ENCODE measurements around the gene INTS11. TPM values are rescaled to one million over a fixed set of nuclear protein-coding genes. Genes with fewer than 3 reads are reported as not detected.
A peak's percentile ranks its signal among the peaks of the same experiment; 100 is the strongest.

Gene INTS11
- total RNA-seq, 1 donor from 2014 or later = 49.6 TPM

GRCh38 chr1:1299686-1300351 is 24.6 kb downstream of the INTS11 start:
- no peak for DNase-seq (ENCODE audit: low read depth in 2 of 2)

- DNase-seq (ENCODE audit: low read depth in 2 of 2) = peak in 1 of 2 donors; percentile 50
Observed at GRCh38 chr1:1298861-1299685, 25.4 kb downstream of the INTS11 start.

- no peak for DNase-seq (ENCODE audit: low read depth in 2 of 2)
Observed at GRCh38 chr1:1297802-1298424, 26.5 kb downstream of the INTS11 start.

- no peak for DNase-seq (ENCODE audit: low read depth in 2 of 2)
Observed at GRCh38 chr1:1296070-1297061, 28.1 kb downstream of the INTS11 start.

- DNase-seq (ENCODE audit: low read depth in 2 of 2) = no peak
Observed at GRCh38 chr1:1295154-1295923, 29.1 kb downstream of the INTS11 start.

GRCh38 chr1:1294250-1294890 is 30.1 kb downstream of the INTS11 start:
- no peak for DNase-seq (ENCODE audit: low read depth in 2 of 2)

- peak in 1 of 2 donors; percentile 25 for DNase-seq (ENCODE audit: low read depth in 2 of 2)
Observed at GRCh38 chr1:1293263-1294249, 30.9 kb downstream of the INTS11 start.

- no peak for DNase-seq (ENCODE audit: low read depth in 2 of 2)
Observed at GRCh38 chr1:1292851-1293250, 31.6 kb downstream of the INTS11 start.

GRCh38 chr1:1292442-1292779 is 32.0 kb downstream of the INTS11 start:
- DNase-seq (ENCODE audit: low read depth in 2 of 2) = no peak

- peak in 1 of 2 donors; percentile 70 for DNase-seq (ENCODE audit: low read depth in 2 of 2)
Observed at GRCh38 chr1:1291548-1292441, 32.7 kb downstream of the INTS11 start.

- DNase-seq (ENCODE audit: low read depth in 2 of 2) = no peak
Observed at GRCh38 chr1:1291023-1291528, 33.4 kb downstream of the INTS11 start.

- DNase-seq (ENCODE audit: low read depth in 2 of 2) = peak in 1 of 2 donors; percentile 60
Observed at GRCh38 chr1:1290238-1290731, 34.2 kb downstream of the INTS11 start.

GRCh38 chr1:1287288-1288110 is 37.0 kb downstream of the INTS11 start:
- DNase-seq (ENCODE audit: low read depth in 2 of 2) = no peak

GRCh38 chr1:1286313-1287261 is 37.9 kb downstream of the INTS11 start:
- DNase-seq (ENCODE audit: low read depth in 2 of 2) = no peak

- DNase-seq (ENCODE audit: low read depth in 2 of 2) = no peak
Observed at GRCh38 chr1:1285611-1286311, 38.7 kb downstream of the INTS11 start.

Data from dermis microvascular lymphatic vessel endothelial cell (primary cell).